Tibial nerve (tissue), 4 donors: ENCODE measurements around the gene MOGAT3. TPM values are rescaled to one million over a fixed set of nuclear protein-coding genes. Genes with fewer than 3 reads are reported as not detected.

Experiments used
- DNase-seq, 2 donors: peaks; one replicate each; pipeline ENCODE4 v3.0.0-alpha.2; 2019; ENCODE audit warnings: low spot score in 2 of 2
- H3K27ac ChIP-seq, 4 donors: fragments of 200-600 bp; sonication (generic) in 3 of 4; one replicate each; pipeline ENCODE4 v1.5.1; 2017 to 2019; ENCODE audit warnings: mild to moderate bottlenecking in 1 of 4
- H3K27me3 ChIP-seq, 2 donors: fragments of 200-600 bp; sonication (generic) in 1 of 2; one replicate each; pipeline versions ENCODE4 v1.5.1 to v1.6.0; 2017 to 2019
- H3K36me3 ChIP-seq, 3 donors: fragments of 200-600 bp; sonication (generic); one replicate each; pipeline ENCODE4 v1.5.1; 2018 to 2019
- H3K4me1 ChIP-seq, 4 donors: fragments of 200-600 bp; sonication (generic) in 3 of 4; one replicate each; pipeline ENCODE4 v1.5.1; 2017 to 2019
- H3K4me3 ChIP-seq, 4 donors: fragments of 200-600 bp; sonication (generic) in 3 of 4; one replicate each; pipeline ENCODE4 v1.5.1; 2017 to 2019; ENCODE audit warnings: mild to moderate bottlenecking in 1 of 4, moderate library complexity in 1 of 4
- H3K9me3 ChIP-seq, 4 donors: fragments of 200-600 bp; sonication (generic) in 3 of 4; one replicate each; pipeline ENCODE4 v1.5.1; 2017 to 2019
- CTCF ChIP-seq, 5 experiments: fragments of 200-600 bp in 3 of 5; fragments of 450-650 bp in 2 of 5; sonication (generic) in 3 of 5; IDR thresholded peaks; one replicate each; pipeline ENCODE4 v1.5.1; 2016 to 2019; ENCODE audit warnings: antibody characterized with exemption in 5 of 5, mild to moderate bottlenecking in 3 of 5, moderate library complexity in 2 of 5
- EP300 ChIP-seq, 2 donors: sonication (generic); formaldehyde crosslinking; IDR thresholded peaks; one replicate each; pipeline ENCODE4 v1.6.1; 2017; ENCODE audit warnings: antibody characterized with exemption in 2 of 2, mild to moderate bottlenecking in 1 of 2
- POLR2A ChIP-seq, 2 donors: fragments of 450-650 bp; IDR thresholded peaks; one replicate each; pipeline ENCODE4 v1.6.1; 2017; ENCODE audit warnings: antibody characterized with exemption in 2 of 2, mild to moderate bottlenecking in 2 of 2, moderate library complexity in 2 of 2
- WGBS, 2 donors: methylation state at CpG; one replicate each; pipeline ENCODE4 v1.1.5; 2018; 5-methylcytosine and 5-hydroxymethylcytosine counted together
- total RNA-seq, 4 donors: library from RNA; depleted of rRNA; stranded (reverse); fragments of >200 nt; gene quantifications; one replicate each; pipeline ENCODE4 v1.1.0, GENCODE V29; 2016

The MOGAT3 gene
- total RNA-seq, 4 donors from 2014 or later: not detected

GRCh38 chr7:101223528-101223927, 22.7 kb upstream of the MOGAT3 start:
- no peak overlapping the region for H3K4me3 ChIP-seq
- 86 to 92% methylated on average over 13 to 15 of the region's 15 CpGs for WGBS, 2 donors
- H3K36me3 ChIP-seq: peaks cover 0 to 72% (median 15%) of the 10 kb centered on the region in 3 donors
- H3K27me3 ChIP-seq: no peaks in the 10 kb centered on the region
- H3K9me3 ChIP-seq: no peaks in the 10 kb centered on the region
- H3K27ac ChIP-seq: no peak overlapping the region
- no peak for DNase-seq
- peaks cover 0 to 33% (median 14%) of the 10 kb centered on the region in 4 donors for H3K4me1 ChIP-seq
- TF ChIP-seq EP300 (IDR thresholded peaks at IDR 0.05) (no peak), CTCF (IDR thresholded peaks at IDR 0.05) (no peak), POLR2A (IDR thresholded peaks at IDR 0.05) (no peak)

GRCh38 chr7:101222275-101222830, 21.5 kb upstream of the MOGAT3 start:
- Histone ChIP-seq H3K27me3 (no peaks in the 10 kb centered on the region), H3K36me3 (peaks cover 0 to 63% (median 11%) of the 10 kb centered on the region in 3 donors), H3K4me3 (no peak overlapping the region), H3K9me3 (no peaks in the 10 kb centered on the region), H3K27ac (no peak overlapping the region), H3K4me1 (peaks cover 0 to 35% (median 16%) of the 10 kb centered on the region in 4 donors)
- TF ChIP-seq EP300 (IDR thresholded peaks at IDR 0.05): no peak
- no peak for TF ChIP-seq CTCF (IDR thresholded peaks at IDR 0.05)
- DNase-seq: no peak
- 86 to 87% methylated on average over 27 of the region's 27 CpGs for WGBS, 2 donors

GRCh38 chr7:101220295-101220694, 19.5 kb upstream of the MOGAT3 start:
- DNase-seq: no peak
- H3K9me3 ChIP-seq: no peaks in the 10 kb centered on the region
- TF ChIP-seq CTCF (IDR thresholded peaks at IDR 0.05) (no peak), POLR2A (IDR thresholded peaks at IDR 0.05) (no peak), EP300 (IDR thresholded peaks at IDR 0.05) (no peak)
- H3K27me3 ChIP-seq: no peaks in the 10 kb centered on the region
- peaks cover 0 to 49% (median 26%) of the 10 kb centered on the region in 4 donors for H3K4me1 ChIP-seq
- WGBS, 2 donors: 87 to 88% methylated on average over 5 of the region's 5 CpGs
- H3K4me3 ChIP-seq: no peak overlapping the region
- no peak overlapping the region for H3K27ac ChIP-seq
- peaks cover 0 to 51% (median 11%) of the 10 kb centered on the region in 3 donors for H3K36me3 ChIP-seq

GRCh38 chr7:101218236-101219125, 17.6 kb upstream of the MOGAT3 start:
- H3K4me1 ChIP-seq: peaks cover 0 to 56% (median 27%) of the 10 kb centered on the region in 4 donors
- WGBS, 2 donors: 7% methylated on average over 26 of the region's 26 CpGs
- H3K9me3 ChIP-seq: no peaks in the 10 kb centered on the region
- H3K4me3 ChIP-seq: peak overlapping the region; percentile 73 to 94 (median 78)
- no peaks in the 10 kb centered on the region for H3K27me3 ChIP-seq
- H3K36me3 ChIP-seq: peaks cover 0 to 51% (median 0%) of the 10 kb centered on the region in 3 donors
- no peak for DNase-seq
- TF ChIP-seq CTCF (IDR thresholded peaks at IDR 0.05): no peak
- H3K27ac ChIP-seq: peak overlapping the region; percentile 86 to 95 (median 90)
